ENCODE measurements around the gene SH3GL2.
A peak's percentile ranks its signal among the peaks of the same experiment; 100 is the strongest.

Gene SH3GL2

DNA sequence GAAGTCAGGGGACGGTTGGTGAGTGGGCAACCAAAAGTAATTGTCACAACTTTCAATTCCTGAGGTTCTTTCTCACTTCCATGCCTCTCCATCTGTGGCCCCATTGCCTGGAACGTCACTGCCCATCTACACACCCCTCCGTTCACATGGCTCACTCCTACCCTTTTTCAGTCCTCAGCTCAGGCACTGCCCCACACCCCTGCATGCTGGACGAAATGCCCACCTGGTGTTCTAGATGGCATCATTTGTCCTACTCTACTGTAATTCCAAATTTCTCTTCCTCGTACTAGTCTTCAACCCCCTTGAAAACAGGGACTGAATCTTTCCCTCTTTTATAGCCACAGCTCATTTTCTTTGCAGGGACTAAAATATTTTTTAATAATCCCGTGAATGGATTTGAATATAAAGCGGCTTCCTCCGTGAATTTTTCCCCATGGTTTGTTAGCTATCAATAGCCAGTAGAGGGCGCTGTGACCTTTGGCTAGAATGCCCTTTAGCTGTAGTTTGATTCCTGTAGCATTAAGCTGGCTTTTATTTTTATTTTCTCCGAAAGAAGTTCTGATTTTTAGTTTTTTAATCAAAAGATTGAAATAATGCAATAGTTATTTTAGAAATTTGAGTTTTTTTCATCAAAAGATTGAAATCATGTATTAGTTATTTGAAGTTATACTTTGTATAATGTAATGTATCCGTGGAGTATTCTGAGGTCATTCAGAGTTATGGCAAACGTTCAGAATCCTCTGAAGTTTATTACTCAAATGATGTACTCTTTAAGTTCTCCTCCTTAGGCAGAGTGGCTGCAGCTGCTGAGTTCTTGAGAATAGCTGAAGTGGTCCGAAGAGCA lies 232.1 kb downstream of the SH3GL2 start:
- Mint-ChIP-seq H3K27me3 (peaks cover 9% of the 10 kb centered on the region), H3K36me3 (ENCODE audit: low read depth) (no peaks in the 10 kb centered on the region), H3K9me3 (no peaks in the 10 kb centered on the region), H3K4me3 (no peak overlapping the region), H3K27ac (no peak overlapping the region), H3K4me1 (no peaks in the 10 kb centered on the region)
- DNase-seq, result peak; percentile 38
- no peak for ATAC-seq

DNA sequence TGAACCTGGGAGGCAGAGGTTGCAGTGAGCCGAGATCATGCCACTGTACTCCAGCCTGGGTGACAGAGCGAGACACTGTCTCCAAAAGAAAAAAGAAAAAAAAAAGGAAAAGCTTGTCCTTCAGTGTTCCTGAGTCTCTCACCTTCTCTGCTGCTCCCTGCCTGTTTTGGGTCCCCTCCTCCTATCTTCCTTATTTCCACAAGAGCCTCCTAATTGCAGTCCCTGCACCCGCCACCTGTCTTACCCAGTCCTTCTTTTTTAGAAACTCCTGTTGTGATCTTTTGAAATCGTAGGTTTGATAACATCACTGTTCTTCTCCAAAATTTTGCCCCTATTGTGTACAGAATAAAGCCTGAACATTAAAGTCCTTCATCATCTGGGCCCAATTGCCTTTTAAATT lies 234.9 kb downstream of the SH3GL2 start:
- DNase-seq (no peak), ATAC-seq (no peak)
- Mint-ChIP-seq H3K27me3 (peaks cover 9% of the 10 kb centered on the region), H3K4me3 (no peak overlapping the region), H3K4me1 (no peaks in the 10 kb centered on the region), H3K9me3 (no peaks in the 10 kb centered on the region), H3K36me3 (ENCODE audit: low read depth) (no peaks in the 10 kb centered on the region), H3K27ac (no peak overlapping the region)

DNA sequence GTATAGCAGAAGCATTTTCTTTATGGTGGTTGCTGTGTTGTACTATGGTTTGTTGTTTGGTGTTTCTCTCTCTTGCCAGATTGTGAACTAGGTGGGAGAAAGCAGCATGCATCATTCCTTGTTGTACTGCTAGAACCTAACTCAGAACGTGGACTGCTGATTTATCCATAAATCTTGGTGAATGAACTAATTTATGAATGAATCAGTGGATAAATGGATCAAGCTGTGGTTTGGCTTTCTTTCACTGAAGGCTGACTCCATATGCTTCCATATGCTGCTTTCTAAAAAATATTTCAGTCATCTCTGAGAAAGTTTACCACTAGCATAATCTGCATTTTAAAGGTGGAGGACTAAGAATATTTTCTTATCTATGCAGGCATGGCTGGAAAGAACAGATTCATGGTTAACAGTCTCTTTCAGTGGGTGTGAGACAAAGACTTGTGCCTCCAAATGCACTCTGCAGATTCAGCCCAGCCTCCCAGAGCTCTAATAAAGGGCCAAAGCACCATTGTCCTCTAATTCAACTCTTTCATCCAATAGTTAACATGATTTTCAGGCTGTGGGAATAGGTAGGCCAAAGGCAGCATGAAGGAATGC lies 237.7 kb downstream of the SH3GL2 start:
- H3K27me3 Mint-ChIP-seq, result peaks cover 7% of the 10 kb centered on the region
- H3K9me3 Mint-ChIP-seq, result peaks cover 12% of the 10 kb centered on the region
- H3K4me3 Mint-ChIP-seq, result no peak overlapping the region
- ATAC-seq (no peak), DNase-seq (no peak)
- no peak overlapping the region for H3K27ac Mint-ChIP-seq
- peaks cover 2% of the 10 kb centered on the region for H3K4me1 Mint-ChIP-seq
- H3K36me3 Mint-ChIP-seq (ENCODE audit: low read depth), result no peaks in the 10 kb centered on the region

- ATAC-seq (no peak), DNase-seq (no peak)
- no peak overlapping the region for H3K27ac Mint-ChIP-seq
Measured at GRCh38 chr9:17824191-17824590, 245.3 kb downstream of the SH3GL2 start.

DNA sequence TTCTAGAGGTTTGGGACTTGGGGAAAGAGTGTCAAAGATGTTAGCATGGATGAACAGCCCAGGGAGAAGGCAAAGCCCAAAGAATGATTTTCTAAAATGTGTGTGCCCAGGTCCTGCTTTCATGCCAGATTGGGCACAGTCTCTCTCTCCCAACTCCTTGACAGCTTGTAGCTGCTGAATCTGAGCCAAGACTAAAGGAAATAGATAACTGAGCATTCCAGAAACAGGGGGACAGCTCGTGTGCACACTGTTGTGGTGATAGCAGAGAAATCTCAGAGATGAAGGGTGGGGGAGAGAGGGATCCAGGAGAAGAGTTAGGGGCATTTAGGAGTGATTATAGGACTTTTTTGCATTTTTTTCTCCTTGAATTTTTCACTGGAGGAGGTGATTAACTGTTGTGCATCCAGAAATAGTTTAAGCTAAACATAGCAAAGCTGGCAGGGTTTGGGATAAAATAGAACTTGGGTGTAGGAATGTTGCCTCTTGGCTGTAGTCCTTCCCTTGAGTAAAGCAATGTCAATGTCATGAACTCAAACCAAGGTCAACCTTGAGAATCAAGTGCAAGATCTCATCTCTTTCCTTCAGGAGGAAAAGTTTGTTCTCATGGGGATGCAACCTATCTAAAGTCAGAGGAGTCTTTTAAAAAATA lies 245.9 kb downstream of the SH3GL2 start:
- no peak for ATAC-seq
- H3K36me3 Mint-ChIP-seq (ENCODE audit: low read depth), result no peaks in the 10 kb centered on the region
- no peak for DNase-seq
- H3K9me3 Mint-ChIP-seq, result peaks cover 19% of the 10 kb centered on the region
- no peak overlapping the region for H3K27ac Mint-ChIP-seq
- no peak overlapping the region for H3K4me3 Mint-ChIP-seq
- peaks cover 2% of the 10 kb centered on the region for H3K4me1 Mint-ChIP-seq
- H3K27me3 Mint-ChIP-seq, result no peaks in the 10 kb centered on the region

More at GRCh38 chr9:17824191-17824590, 245.3 kb downstream of the SH3GL2 start:
- Mint-ChIP-seq H3K4me3 (no peak overlapping the region), H3K36me3 (ENCODE audit: low read depth) (no peaks in the 10 kb centered on the region), H3K27me3 (no peaks in the 10 kb centered on the region), H3K4me1 (peaks cover 2% of the 10 kb centered on the region), H3K9me3 (peaks cover 24% of the 10 kb centered on the region)

- DNase-seq (no peak), ATAC-seq (no peak)
- Mint-ChIP-seq H3K27me3 (no peaks in the 10 kb centered on the region), H3K9me3 (peaks cover 15% of the 10 kb centered on the region), H3K36me3 (ENCODE audit: low read depth) (no peaks in the 10 kb centered on the region), H3K27ac (no peak overlapping the region), H3K4me1 (no peaks in the 10 kb centered on the region), H3K4me3 (no peak overlapping the region)
Measured at GRCh38 chr9:17825265-17825659, 246.4 kb downstream of the SH3GL2 start.

DNA sequence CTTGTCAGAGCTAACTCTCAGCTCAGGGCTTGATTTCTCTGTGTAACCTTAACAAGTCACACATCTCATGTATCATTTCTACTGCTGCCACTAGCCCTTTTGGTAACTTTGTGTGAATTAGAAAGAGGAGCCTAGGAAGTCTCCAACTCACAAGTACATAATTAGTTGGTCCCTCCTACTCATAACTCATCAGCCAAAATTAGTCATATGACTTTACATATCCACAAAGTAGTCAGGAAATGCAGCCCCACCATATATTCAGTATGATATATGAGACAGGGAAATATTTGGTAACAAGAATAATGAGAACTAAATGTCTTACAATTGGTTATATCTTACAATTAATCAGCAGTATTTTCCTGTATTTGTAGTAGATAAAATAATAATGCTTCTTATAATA lies 250.2 kb downstream of the SH3GL2 start:
- H3K36me3 Mint-ChIP-seq (ENCODE audit: low read depth), result no peaks in the 10 kb centered on the region

DNA sequence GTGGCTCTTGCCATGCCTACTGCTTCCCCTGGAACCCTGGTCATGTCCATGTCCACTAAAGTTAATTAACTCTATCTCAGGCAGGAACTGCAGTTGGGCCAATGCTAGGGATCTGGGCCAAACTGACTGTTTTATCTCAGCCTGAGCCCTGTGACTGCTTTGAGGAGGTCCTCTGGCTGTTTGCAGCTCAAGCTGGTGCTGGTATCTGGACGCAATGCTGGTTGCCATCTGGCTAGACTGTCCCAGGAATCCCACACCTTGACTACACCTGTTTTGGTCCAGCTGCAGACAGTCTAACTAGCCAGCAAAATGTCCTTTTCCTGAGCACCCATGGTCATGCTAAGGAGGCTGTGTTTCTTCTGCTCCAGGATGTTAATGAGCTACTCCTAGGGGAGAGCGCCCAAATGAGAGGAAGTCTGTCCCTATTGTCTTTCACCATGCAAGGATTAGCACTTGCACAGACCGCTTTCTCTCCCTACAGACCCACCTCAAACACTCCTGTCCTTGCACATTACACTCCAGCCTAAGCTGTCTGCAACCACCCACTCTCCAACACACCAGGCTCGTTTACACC lies 251.0 kb downstream of the SH3GL2 start:
- no peak for ATAC-seq
- Mint-ChIP-seq H3K4me1 (no peaks in the 10 kb centered on the region), H3K4me3 (no peak overlapping the region), H3K36me3 (ENCODE audit: low read depth) (no peaks in the 10 kb centered on the region), H3K27me3 (no peaks in the 10 kb centered on the region), H3K27ac (no peak overlapping the region), H3K9me3 (peaks cover 8% of the 10 kb centered on the region)
- DNase-seq, result no peak

More for the DNA sequence above, 250.2 kb downstream of the SH3GL2 start:
- no peak overlapping the region for H3K27ac Mint-ChIP-seq
- peaks cover 8% of the 10 kb centered on the region for H3K9me3 Mint-ChIP-seq
- no peaks in the 10 kb centered on the region for H3K27me3 Mint-ChIP-seq
- no peak overlapping the region for H3K4me3 Mint-ChIP-seq
- ATAC-seq (no peak), DNase-seq (no peak)
- no peaks in the 10 kb centered on the region for H3K4me1 Mint-ChIP-seq

DNA sequence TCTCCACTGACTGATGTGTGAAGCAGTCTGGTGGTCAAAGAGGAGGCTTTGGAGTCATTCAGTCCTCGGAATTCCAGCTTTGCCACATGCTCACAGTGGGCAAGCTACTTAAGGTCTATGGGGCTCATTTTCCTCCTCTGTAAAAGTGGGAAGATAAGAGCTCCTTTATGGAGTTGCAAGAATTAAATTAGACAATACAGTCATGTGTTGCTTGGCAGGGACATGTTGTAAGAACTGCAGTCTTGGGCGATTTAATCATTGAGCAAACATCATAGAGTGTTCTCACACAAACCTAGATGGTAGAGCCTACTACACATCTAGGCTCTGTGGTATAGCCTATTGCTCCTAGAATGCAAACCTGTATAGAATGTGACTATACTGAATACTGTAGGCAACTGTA lies 253.9 kb downstream of the SH3GL2 start:
- DNase-seq (no peak), ATAC-seq (no peak)
- Mint-ChIP-seq H3K4me3 (no peak overlapping the region), H3K4me1 (no peaks in the 10 kb centered on the region), H3K27me3 (no peaks in the 10 kb centered on the region), H3K27ac (no peak overlapping the region), H3K36me3 (ENCODE audit: low read depth) (no peaks in the 10 kb centered on the region), H3K9me3 (peaks cover 11% of the 10 kb centered on the region)

GRCh38 chr9:17833846-17834245 lies 255.0 kb downstream of the SH3GL2 start:
- Mint-ChIP-seq H3K27me3 (no peaks in the 10 kb centered on the region), H3K4me1 (no peaks in the 10 kb centered on the region), H3K27ac (no peak overlapping the region), H3K9me3 (peaks cover 4% of the 10 kb centered on the region), H3K36me3 (ENCODE audit: low read depth) (no peaks in the 10 kb centered on the region), H3K4me3 (no peak overlapping the region)
- ATAC-seq (no peak), DNase-seq (no peak)

DNA sequence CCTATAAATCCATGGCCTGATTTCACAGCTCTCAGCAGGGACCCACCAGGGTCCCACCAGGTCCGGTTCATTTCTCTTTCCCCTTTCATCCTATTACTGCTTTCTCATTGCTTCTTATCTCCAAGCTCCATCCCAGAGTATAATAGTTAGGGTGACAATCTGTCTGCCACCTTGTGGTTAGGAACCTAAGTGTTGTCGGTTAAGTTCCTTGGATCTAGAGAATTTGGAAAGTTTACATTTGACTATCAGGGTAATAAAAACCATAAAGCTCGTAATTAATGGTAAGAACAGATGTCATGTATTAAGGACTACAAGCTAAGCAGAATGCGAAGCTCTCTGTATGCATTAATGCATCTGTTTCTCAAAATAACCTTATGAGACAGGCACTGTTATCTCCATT lies 259.1 kb downstream of the SH3GL2 start:
- Mint-ChIP-seq H3K4me1 (no peaks in the 10 kb centered on the region), H3K9me3 (peaks cover 4% of the 10 kb centered on the region), H3K36me3 (ENCODE audit: low read depth) (no peaks in the 10 kb centered on the region), H3K27ac (no peak overlapping the region), H3K27me3 (no peaks in the 10 kb centered on the region), H3K4me3 (no peak overlapping the region)
- DNase-seq (no peak), ATAC-seq (no peak)

- Mint-ChIP-seq H3K4me1 (no peaks in the 10 kb centered on the region), H3K27me3 (peaks cover 1% of the 10 kb centered on the region), H3K27ac (no peak overlapping the region), H3K9me3 (peaks cover 16% of the 10 kb centered on the region), H3K36me3 (ENCODE audit: low read depth) (no peaks in the 10 kb centered on the region), H3K4me3 (no peak overlapping the region)
- DNase-seq (no peak), ATAC-seq (no peak)
Measured at GRCh38 chr9:17839776-17840175, 260.9 kb downstream of the SH3GL2 start.

DNA sequence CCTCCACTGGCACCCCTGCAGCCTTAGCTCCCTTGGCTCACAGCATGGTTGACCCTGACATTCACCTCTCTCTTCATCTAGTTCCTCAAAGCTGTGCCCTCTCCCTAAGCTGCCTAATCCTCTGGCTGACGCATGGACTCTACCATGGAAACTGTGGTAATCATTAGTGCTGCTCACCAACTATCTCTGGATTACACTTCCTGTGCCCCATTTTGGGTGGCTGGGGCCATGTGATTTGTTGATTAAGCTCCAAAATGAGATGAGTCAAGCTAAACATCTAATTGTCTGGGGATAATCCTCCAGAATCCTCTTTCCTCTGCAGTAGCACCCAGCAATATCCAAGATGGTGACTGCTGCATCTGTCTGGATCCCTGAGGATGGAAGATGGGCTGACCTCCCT lies 264.4 kb downstream of the SH3GL2 start:
- DNase-seq (no peak), ATAC-seq (no peak)
- no peak overlapping the region for H3K27ac Mint-ChIP-seq
- H3K27me3 Mint-ChIP-seq, result peaks cover 3% of the 10 kb centered on the region
- H3K36me3 Mint-ChIP-seq (ENCODE audit: low read depth), result no peaks in the 10 kb centered on the region
- peaks cover 17% of the 10 kb centered on the region for H3K9me3 Mint-ChIP-seq
- no peak overlapping the region for H3K4me3 Mint-ChIP-seq
- no peaks in the 10 kb centered on the region for H3K4me1 Mint-ChIP-seq
